Globus pallidus (tissue), 1 donor: Measurements from ENCODE around the gene AADAC.
"Not testable (repeated sequence)": the region's sequence is repeated elsewhere in the genome, so short reads cannot be mapped to it uniquely, and the experiment has no call there.

Source experiments
- DNase-seq: peaks from one replicate; pipeline ENCODE4 v3.0.0-alpha.2; 2015; ENCODE audit warnings: low spot score

Gene AADAC

DNA sequence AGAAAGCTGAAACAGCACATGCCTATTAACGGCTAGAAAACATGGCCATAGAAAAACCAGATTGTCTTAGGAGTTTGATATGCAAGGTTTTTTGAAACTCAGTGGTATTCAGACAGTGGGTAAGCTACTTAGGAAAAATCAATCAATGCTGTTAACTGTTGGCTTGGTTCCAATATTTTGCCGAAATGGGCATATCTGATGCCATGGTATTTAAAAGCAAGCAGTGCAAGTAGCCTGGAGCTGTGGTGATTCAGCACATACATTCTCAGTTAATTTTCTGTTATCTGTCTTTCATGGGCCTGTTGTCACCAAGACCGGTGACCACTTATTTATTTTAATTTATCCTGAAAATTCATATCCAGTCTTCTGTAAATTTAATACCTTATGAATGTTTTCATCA is 42.2 kb downstream of the AADAC start:
- no peak for DNase-seq

DNA sequence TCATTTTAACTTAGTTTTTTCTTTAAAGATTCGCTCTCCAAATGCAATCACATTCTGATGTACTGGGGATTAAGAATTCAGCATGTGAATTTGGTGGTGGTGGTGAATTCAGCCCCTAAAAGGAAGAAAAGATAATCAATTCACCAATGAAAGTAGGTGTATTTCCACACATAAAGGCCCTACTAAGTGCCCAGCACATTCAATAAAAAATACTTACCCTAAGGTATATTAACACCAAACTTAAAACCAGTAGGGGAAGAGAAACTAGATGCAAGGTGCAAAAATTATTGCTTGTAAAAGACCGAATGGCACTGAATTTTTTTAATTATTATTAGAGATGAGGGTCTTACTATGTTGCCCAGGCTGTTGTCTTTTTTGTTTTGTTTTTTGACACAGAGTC is 42.7 kb downstream of the AADAC start:
- no peak for DNase-seq

DNA sequence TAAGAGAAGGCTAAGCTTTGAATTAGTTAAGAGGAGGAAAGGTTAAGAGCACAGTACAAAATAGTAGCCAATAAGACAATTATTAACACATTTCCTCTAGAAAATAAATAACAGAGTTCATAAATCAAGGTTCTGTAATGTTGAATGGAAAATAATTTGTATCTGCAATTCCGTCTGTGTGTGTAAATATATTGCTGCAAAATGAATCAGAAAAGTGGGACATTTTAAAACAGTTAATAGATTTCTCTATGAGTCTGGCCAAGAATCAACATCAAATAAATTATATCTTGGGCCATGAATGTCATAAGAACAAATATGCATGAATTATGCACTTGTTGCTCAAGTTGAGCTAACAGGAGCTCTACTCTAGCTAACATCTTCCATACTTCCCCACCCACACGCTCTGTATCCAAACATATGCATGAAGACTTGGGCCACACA is 45.3 kb downstream of the AADAC start:
- DNase-seq = no peak

DNA sequence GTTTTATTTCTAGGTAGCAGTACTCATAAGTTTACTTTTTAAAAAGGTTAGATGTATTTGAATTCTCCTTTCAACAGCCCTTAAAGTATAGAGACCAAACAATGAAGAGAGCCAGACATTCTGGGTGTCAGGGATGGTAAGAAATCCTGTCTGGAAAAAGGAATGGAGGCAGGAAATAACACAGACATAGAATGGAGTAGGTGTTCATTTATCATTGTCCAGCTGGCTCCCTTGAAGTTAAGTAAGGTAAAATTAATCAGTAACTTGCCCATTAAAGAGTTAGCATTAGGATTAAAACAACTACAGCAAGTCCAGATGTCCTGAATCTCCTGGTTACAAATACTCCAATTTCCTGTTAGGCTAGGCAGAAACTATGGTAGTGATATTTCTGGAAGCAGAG is 46.0 kb downstream of the AADAC start:
- no peak for DNase-seq

DNA sequence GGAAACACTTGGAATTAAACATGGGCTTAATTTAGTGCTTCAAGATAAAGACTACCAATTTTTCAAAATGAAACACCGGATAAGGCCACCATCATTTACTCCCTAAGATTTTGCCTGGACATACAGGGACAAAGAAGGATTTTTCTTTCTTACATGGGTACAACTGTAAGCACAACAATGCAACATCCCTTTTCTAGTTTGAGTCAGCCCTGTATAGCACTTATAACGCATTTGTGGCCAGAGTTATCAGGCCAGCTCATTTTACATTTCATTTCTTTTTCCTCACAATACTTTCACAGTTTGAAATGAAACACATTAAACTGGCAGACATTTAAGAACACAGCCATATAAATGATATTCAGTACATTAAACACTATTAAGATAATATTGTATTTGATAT is 49.7 kb downstream of the AADAC start:
- no peak for DNase-seq

DNA sequence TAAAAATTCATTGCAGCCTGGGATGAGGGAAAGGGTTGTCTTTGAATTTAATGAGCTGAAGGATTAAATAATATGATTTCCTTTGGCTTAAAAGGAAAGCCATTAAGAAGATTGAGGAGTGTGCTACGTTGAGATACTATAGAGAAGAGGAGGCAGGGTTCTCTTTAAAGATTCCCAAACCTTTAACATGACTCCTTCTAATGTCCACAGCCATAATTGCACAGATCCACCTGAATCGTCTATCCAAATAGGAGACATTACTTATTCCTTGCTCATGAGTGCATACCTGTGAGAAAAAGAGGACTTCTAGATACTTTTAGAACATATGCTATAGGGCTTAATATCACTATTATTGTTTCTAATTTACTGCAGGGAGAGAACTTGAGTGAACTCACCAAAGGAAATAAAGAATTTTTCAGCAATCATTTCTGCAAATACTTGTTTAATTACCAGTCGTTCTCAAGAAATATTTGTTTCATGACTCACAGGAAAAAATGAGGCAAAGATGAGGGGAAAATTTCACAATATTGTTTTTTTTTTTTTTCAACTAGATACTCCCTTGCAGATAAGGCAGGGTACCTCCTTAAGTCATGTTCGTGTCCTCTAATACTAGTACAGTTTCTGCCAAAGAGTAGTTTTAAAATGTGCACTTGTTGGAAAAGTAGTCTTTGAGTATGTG is 50.6 kb downstream of the AADAC start:
- DNase-seq = no peak

DNA sequence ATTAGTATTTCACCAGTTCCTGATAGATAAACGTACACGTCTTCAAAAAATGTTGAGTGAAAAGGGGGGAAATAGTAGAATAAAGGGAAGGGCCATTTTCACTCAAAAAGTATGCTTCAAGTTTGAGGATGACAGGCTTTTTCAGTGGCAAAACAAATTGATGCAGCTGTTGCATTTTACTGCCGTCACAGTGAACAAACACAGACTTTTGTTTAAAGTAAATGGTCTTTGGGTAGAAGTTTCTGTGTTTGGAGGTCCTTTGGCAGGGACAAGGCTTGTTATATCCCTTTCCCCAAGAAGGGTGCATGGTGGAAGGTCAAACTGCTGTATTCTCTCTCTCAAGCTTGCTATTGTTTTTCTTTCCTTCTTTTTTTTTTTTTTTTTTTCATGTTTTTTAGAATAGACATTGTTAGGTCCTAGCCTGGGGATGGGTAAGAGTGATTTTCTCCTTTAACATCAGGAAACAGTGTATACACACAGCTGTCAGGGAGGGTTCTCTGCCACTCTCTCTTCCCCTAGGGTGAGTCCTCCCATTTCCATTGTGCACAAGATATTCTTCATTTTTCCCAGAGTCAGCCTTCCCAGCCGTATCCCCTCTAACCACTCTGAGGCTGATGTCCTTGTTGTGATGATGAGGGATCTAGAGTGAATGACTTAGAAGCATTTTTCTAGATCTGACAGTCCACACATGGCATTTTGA is 52.9 kb downstream of the AADAC start:
- DNase-seq = no peak

DNA sequence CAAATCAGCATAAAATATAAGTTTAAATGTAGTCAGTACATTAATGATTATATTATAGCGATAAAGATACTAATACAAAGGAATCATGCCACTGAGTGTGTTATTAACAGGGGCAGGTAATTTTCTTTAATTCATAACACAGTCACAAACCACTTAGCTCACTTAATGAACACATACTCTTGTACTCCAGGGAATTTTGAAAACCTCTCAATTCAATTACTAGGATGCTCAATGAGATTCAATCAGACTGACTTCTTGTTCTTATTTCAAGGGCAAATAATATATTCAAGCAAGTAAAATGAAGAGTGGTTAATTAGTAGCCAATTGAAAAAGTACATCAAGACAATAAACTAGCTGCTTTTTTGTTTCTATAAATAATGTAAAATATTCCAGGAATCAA is 53.8 kb downstream of the AADAC start:
- no peak for DNase-seq

DNA sequence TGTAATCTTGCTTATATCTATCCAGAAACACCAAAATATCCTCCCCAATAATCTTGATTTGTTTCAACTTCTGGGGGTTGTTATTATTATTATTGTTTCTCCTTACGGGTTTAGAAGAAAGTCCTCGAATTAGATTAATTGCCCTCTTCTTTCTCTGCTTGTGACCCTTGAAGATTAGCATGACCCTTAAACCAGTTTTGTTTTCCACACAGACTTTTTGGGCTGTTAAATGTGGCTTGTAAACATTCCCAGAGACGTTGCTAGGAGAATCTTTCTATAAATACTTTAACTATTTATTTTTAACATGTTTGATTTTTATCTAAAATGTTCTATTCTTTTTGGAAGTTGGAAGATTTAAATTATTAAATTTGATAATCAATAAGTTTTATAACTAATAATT is 55.3 kb downstream of the AADAC start:
- no peak for DNase-seq

DNA sequence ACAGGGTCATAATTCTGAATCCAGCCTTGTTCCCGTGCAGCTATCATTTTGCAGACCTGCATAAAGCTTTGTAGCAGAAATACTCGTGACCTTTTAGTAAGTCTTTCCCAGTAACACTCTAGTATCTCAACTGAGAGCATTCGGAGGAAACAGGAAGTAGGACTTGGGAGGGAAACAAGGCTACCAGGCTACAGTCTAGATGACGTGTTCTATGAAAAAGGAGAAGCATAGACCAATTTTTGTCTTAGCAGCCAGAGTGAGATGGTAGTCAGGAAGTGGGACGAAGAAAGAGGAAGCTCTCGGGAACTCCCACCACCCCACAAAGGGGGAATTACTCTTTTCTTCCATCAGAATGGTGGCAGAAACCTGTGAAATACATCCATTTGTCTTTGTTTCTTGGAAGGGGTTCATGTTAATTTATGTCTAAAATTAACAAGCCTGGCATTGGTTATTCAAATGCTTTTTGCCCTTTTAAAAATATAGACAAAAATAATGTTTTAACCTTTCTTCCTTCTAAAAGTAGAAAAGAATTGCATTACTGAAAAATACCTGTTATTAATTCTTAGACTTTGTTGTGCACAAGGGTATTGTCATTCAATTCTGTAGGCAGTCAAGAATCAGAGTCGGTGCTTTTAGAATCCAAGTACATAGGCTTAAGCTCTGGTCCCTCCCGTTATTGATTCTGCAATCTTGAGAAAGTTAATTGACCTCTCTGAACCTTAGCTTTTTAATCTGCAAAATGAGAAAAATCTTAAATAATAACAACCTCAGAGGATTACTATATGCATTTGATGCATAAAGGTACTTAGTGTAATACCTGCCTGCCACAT is 57.9 kb downstream of the AADAC start:
- peak; percentile 64 for DNase-seq

DNA sequence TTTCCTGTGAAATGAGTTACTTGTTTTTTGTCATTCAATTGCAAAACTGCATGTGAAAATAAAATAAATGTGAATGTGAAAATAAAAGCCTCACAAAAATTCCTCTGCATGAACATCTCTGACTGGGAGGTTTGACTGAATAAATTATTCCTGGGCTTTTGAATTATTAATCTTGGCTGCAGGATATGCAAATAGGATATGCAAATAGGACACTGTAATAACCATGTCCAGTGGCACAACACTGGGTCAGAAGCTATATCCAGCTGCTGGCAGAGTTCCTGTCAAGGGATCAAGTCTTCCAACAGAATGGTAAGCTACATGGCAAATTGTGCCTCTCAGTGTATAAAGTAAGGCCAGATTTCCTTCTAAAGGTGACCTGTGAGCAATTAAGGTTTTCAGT is 59.5 kb downstream of the AADAC start, which contains the start of gene SUCNR1:
TSS of gene SUCNR1 (plus strand) at position 246 of the 400 bp plus-strand sequence. CDS start 6,250 bp downstream, outside the sequence.
- no peak for DNase-seq

DNA sequence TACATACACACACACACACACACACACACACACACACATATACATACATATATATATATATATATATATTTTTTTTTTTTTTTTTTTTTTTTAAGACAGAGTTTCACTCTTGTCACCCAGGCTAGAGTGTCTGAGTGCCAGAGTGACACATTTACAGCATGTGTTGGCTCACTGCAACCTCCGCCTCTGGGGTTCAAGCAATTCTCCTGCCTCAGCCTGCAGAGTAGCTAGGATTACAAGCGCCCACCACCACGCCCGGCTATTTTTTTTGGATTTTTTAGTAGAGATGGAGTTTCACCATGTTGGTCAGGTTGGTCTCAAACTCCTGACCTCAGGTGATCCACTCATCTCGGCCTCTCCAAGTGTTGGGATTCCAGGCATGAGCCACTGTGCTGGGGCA is 60.2 kb downstream of the AADAC start:
- not testable (repeated sequence) for DNase-seq

DNA sequence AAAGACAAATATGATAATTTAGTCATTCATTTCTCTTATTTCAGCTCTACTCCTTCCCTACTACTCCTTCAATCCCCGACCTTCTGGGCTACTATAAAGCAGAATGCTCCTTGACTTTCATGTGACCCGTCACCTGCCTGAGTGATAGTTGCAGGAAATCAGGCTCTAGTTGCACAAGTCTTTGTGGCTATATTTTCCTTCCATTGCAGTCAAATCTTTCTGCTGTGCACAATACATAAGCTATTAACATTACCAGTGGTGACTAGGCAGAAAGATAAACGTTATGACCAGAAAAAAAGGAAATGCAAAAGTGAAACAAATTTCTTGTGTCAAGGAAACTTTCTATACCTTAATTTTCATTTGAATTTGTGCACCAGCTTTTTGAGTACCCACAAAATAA is 61.8 kb downstream of the AADAC start:
- DNase-seq = no peak

DNA sequence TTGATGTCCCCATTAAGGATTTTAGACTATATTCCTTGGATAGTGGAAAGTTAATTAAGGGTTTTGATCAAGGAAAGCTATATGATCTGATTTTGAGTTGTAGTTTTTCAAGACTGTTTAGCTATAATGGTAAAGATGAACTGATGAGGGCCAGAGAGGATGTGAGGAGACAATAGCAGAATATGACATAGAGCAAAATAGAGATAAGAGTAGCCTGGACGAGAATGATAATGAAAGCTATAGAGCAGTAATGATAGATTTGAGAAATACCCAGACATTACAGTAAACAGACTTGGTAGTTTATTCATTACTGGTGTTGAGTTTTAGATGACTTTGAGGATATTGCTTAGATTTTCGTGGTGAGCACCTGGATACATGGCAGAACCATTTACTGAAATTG is 63.4 kb downstream of the AADAC start:
- DNase-seq = no peak
